ENCODE data around the gene PHF21A. TPM values are rescaled to one million over a fixed set of nuclear protein-coding genes. Genes with fewer than 3 reads are reported as not detected.

The PHF21A gene
- polyA plus RNA-seq, 1 donor (not counting 4 experiments of a cell fraction or from before 2014, with no cell fraction given), result 16.1 TPM

DNA sequence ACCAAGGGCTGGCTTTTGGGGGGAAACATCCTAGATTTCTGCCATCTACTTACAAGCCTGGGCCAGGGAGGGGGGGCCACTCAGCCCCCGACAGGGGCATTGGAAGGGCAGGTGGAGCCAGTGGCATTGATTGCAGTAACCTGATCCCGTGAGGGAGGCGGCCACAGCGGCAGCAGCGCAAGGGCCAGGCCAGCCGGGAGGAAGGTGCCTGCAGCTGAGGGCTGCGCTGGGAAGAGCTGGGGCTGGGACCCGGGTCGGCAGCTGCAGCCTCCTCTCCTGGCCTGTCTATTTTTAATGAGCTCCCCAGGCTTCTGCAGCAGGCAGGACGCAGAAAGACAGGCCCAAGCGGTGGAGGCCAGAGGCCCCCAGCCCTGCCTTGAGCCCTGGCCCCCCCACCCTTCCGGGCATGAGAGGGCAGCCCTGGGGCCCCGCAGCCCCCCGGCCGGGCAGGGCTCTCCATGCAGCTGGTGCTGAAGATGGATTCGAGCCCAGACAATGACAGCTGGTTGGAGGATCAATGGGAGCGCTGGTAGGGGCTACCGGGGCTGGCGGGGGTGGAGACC lies 224.8 kb downstream of the PHF21A start:
- H3K36me3 ChIP-seq (ENCODE audit: control insufficient read depth in 2 of 2, extremely low read depth in 1 of 2, insufficient read depth in 2 of 2, low read length in 2 of 2), result no peaks in the 10 kb centered on the region
- FAIRE-seq, result no peak
- DNase-seq (ENCODE audit: low read depth, low spot score), result no peak
- no peak overlapping the region for H3K4me3 ChIP-seq (ENCODE audit: control insufficient read depth in 2 of 3, extremely low read depth in 1 of 3, insufficient read depth in 2 of 3, low read depth in 1 of 3, low read length in 3 of 3)
- no peaks in the 10 kb centered on the region for H3K79me2 ChIP-seq (ENCODE audit: control insufficient read depth, insufficient read depth, low read length)
- no peak for TF ChIP-seq EZH2 (IDR thresholded peaks at IDR 0.05; ENCODE audit: low read length)
- TF ChIP-seq, protein P1, sequence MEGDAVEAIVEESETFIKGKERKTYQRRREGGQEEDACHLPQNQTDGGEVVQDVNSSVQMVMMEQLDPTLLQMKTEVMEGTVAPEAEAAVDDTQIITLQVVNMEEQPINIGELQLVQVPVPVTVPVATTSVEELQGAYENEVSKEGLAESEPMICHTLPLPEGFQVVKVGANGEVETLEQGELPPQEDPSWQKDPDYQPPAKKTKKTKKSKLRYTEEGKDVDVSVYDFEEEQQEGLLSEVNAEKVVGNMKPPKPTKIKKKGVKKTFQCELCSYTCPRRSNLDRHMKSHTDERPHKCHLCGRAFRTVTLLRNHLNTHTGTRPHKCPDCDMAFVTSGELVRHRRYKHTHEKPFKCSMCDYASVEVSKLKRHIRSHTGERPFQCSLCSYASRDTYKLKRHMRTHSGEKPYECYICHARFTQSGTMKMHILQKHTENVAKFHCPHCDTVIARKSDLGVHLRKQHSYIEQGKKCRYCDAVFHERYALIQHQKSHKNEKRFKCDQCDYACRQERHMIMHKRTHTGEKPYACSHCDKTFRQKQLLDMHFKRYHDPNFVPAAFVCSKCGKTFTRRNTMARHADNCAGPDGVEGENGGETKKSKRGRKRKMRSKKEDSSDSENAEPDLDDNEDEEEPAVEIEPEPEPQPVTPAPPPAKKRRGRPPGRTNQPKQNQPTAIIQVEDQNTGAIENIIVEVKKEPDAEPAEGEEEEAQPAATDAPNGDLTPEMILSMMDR (optimal IDR thresholded peaks at IDR 0.05 in 1 of 3, IDR thresholded peaks at IDR 0.05 in 1 of 3, conservative IDR thresholded peaks at IDR 0.05 in 1 of 3; ENCODE audit: extremely low read depth in 1 of 3, insufficient read depth in 2 of 3, low read length in 3 of 3), result no peak
- peaks cover 7% of the 10 kb centered on the region for H3K4me1 ChIP-seq (ENCODE audit: control insufficient read depth, extremely low read depth, insufficient read depth, low read length)
- peaks cover 33% of the 10 kb centered on the region for H3K27me3 ChIP-seq (ENCODE audit: control insufficient read depth, extremely low read depth, insufficient read depth, low read length)
- dilution Hi-C loops (cut with MboI; ENCODE audit: extremely low pct_ligation_motif_present, low sequenced_read_pairs), result no loop called here
- no peaks in the 10 kb centered on the region for H3K9me1 ChIP-seq (ENCODE audit: control insufficient read depth, extremely low read depth, insufficient read depth, low read length)
- no peak overlapping the region for H3K27ac ChIP-seq (ENCODE audit: control insufficient read depth, insufficient read depth, low read length)
- no peak overlapping the region for H3K4me2 ChIP-seq (ENCODE audit: control insufficient read depth, extremely low read depth, insufficient read depth, low read depth, low read length)
- no peaks in the 10 kb centered on the region for H4K20me1 ChIP-seq (ENCODE audit: control insufficient read depth, extremely low read depth, insufficient read depth, low read length)
- no peak overlapping the region for H3K9ac ChIP-seq (ENCODE audit: control insufficient read depth, extremely low read depth, insufficient read depth, low read length)
- no peak overlapping the region for H2AFZ ChIP-seq (ENCODE audit: control insufficient read depth, low read length)
- H3K9me3 ChIP-seq (ENCODE audit: control insufficient read depth, low read depth, low read length), result no peaks in the 10 kb centered on the region

DNA sequence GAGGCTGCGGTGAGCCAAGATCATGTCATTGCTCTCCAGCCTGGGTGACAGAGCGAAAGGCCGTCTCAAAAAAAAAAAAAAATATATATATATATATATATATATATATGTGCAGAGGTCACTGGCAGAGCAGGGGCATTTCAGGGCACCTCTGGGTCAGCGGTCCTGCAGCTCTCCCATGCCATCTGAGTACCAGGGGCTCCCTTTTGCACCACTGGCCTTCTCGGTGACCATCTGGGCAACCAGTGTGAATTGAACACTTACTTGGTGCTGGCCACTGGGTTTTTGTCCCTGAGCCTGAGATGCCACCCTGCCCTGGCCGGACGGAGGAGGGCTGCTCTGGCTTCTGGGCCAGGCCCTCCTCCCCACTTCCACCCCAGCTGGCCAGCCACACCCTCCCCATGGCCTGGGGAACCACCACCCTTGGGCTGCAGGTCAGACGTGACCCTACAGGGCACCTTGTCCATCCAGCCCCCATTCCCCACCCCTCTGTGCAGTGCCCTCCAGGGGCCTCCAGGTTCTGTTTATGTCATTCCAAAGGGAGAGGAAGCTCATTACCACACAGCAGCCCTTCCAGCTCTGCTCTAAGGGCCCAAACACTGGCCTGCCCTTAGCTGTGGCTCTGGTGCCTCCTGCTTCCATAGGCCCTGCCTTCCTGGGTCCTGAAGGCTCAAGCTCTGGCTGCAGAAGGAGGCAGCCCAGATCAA lies 225.5 kb downstream of the PHF21A start:
- Histone ChIP-seq H3K27ac (ENCODE audit: control insufficient read depth, insufficient read depth, low read length) (no peak overlapping the region), H4K20me1 (ENCODE audit: control insufficient read depth, extremely low read depth, insufficient read depth, low read length) (no peaks in the 10 kb centered on the region), H3K36me3 (ENCODE audit: control insufficient read depth in 2 of 2, extremely low read depth in 1 of 2, insufficient read depth in 2 of 2, low read length in 2 of 2) (no peaks in the 10 kb centered on the region), H3K4me2 (ENCODE audit: control insufficient read depth, extremely low read depth, insufficient read depth, low read depth, low read length) (no peak overlapping the region), H2AFZ (ENCODE audit: control insufficient read depth, low read length) (no peak overlapping the region), H3K4me1 (ENCODE audit: control insufficient read depth, extremely low read depth, insufficient read depth, low read length) (peaks cover 7% of the 10 kb centered on the region), H3K79me2 (ENCODE audit: control insufficient read depth, insufficient read depth, low read length) (no peaks in the 10 kb centered on the region), H3K27me3 (ENCODE audit: control insufficient read depth, extremely low read depth, insufficient read depth, low read length) (peaks cover 25% of the 10 kb centered on the region), H3K9me3 (ENCODE audit: control insufficient read depth, low read depth, low read length) (no peaks in the 10 kb centered on the region), H3K9ac (ENCODE audit: control insufficient read depth, extremely low read depth, insufficient read depth, low read length) (no peak overlapping the region), H3K9me1 (ENCODE audit: control insufficient read depth, extremely low read depth, insufficient read depth, low read length) (no peaks in the 10 kb centered on the region), H3K4me3 (ENCODE audit: control insufficient read depth in 2 of 3, extremely low read depth in 1 of 3, insufficient read depth in 2 of 3, low read depth in 1 of 3, low read length in 3 of 3) (no peak overlapping the region)
- FAIRE-seq (no peak), DNase-seq (ENCODE audit: low read depth, low spot score) (no peak)
- dilution Hi-C loops (cut with MboI; ENCODE audit: extremely low pct_ligation_motif_present, low sequenced_read_pairs), result no loop called here
- no peak for TF ChIP-seq EZH2 (IDR thresholded peaks at IDR 0.05; ENCODE audit: low read length)
- TF ChIP-seq, protein P1 (optimal IDR thresholded peaks at IDR 0.05 in 1 of 3, IDR thresholded peaks at IDR 0.05 in 1 of 3, conservative IDR thresholded peaks at IDR 0.05 in 1 of 3; ENCODE audit: extremely low read depth in 1 of 3, insufficient read depth in 2 of 3, low read length in 3 of 3), result no peak

All from keratinocyte (primary cell).